Ecto neural progenitor cell (in vitro differentiated cells): ENCODE results near the gene CHCHD10.

ENCODE experiments used
- DNase-seq: peaks from one replicate; pipeline ENCODE4 v3.0.0-alpha.2; 2018; ENCODE audit warnings: low spot score

Gene CHCHD10

DNA sequence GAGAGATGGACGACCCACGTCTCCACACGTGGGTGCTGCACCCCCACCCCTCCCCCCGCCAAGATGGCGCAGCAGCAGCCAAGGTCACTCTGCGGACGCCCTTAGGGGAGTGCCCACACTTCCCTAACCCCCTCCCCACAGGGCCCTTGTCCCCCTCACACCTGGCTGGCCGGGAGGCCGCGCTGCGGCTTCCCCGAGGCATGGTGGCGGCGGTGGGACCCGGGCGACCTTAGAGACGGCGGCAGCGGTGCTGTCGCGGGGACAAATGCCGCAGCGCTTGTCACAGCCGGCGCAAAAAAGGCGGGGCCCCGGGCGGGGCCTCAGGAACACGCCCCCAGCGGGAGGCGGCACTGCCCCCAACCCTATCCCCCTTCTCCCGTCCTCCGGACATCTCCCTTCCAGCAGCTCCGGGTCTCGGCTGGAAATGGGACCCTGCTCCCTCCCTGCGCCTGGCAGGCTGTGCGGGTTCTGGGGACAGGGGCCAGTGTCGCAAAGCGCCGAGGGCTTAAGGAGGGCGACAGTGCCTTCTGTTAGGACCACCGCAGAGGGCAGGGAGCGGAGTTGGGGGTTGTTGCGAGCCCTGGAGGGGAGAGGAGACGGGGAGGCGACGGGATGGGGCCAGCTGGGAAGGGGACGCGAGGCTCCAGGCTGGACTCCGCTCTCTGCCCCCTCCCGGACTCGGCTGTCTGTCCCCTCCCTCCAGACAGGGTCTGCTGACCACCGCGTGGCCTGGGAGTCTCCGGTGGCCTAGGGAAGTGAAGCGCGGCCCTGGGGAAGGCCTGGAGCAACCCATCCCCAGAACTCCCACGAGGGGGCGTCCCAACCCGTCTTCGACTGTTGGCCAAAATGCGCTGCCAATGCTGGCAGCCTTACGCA, at the start of gene CHCHD10:
Gene CHCHD10, minus strand, starts transcription at position 300 of the 876 bp plus-strand sequence. Its CDS starts 98 bp downstream, at position 202.
- DNase-seq = peak; percentile 92

DNA sequence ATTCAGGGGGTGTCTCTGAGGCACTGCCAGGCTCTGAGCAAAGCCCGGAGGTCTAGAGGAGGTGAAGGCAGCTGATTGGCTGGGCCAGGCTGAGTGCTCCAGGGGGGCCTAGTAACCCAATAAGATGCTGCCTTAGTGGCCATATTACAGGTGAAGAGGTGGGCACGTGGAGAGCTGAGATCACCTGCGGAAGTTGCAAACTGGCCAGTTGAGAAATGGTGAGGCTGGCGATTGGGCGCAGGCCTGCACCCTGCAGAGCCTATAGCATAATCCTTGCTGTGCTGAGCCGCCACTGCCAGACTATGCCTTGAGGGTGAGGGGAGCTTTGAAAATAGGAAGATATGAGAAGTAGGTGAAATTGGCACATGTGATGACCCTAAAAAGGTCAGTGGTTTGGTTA, 49.4 kb upstream of the CHCHD10 start:
- no peak for DNase-seq

GRCh38 chr22:23816156-23816976, 48.6 kb upstream of the CHCHD10 start:
- DNase-seq = no peak

DNA sequence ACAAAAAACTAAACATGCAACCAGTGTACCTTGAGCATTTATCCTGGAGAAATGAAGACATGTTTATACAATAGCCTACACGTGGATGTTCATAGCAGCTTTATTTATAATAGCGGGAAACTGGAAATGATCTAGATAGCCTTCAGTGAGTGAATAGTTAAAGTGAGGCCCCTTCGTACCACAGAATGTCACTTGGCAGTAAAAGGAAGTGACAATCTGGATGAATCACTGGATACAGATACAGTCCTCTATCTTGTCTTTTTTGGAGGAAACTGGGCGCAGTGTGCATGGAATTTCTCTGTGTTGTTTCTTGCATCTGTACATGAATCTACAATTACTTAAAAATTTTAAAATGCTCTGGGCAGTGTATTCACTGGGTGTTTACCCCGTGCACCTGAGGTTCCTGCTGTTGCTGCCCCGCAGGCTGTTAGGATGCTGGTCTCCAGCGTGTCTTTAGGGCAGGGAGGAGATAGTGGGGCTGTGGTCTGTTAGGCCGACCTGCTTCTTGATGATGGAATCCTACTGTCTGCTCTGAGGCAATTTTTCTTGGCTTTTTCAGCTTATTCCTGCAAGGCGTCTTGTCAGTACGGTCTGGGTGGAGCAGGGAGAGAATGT, 47.9 kb upstream of the CHCHD10 start:
- DNase-seq = no peak

GRCh38 chr22:23812378-23812777, 44.6 kb upstream of the CHCHD10 start:
- no peak for DNase-seq

DNA sequence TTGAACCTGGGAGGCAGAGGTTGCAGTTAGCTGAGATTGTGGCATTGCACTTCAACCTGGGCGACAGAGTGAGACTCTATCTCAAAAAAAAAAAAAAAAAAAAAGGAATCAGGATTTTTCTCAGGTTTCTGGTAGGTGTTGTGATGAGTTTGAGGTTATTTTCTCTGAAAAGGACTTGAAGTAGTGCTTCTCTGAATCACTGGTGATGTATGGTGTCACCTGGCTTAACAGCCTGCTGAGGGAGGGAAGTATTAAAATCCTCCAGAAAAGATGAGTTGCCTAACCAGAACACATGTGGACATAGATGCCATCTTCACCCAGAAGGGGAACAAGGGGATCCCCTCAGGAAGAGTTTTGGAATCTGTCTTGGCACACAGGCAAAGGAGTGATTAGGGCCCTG, 39.1 kb upstream of the CHCHD10 start:
- DNase-seq = no peak

GRCh38 chr22:23804781-23805291, 37.1 kb upstream of the CHCHD10 start:
- no peak for DNase-seq

DNA sequence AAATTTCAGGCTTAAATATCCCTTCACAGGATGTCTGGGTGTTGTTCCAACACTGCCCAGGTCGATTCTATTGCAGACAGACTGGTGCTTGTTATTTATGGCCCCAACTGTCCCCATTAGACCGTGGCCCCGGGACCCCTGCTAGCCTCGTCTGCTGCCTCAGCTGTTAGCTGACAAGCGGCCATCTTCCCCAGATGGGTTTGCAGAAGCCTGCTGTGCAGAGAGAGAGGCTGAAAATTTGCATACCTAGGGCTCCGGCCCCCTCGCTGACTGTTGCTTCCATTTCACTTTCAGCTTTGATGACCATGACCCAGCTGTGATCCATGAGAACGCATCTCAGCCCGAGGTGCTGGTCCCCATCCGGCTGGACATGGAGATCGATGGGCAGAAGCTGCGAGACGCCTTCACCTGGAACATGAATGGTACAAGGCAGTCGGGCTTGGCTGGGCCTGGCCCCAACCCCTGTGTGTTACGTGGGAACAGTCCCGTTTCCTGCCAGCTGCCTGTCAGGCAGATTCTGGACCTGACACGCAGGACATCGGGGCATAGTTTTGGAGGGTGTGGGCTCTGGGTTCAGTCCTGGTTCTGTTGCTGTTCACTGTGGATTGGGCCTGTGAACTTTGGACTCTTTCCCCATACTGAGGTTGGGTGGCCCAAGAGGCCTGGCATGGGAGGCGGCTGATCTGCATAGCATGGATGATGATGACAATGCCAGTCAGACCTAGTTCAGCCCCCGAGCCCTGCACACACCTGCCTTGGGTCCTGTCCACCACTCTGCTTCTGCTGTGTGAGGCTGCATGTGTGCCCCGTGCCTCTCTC, 35.4 kb upstream of the CHCHD10 start:
- DNase-seq = no peak

DNA sequence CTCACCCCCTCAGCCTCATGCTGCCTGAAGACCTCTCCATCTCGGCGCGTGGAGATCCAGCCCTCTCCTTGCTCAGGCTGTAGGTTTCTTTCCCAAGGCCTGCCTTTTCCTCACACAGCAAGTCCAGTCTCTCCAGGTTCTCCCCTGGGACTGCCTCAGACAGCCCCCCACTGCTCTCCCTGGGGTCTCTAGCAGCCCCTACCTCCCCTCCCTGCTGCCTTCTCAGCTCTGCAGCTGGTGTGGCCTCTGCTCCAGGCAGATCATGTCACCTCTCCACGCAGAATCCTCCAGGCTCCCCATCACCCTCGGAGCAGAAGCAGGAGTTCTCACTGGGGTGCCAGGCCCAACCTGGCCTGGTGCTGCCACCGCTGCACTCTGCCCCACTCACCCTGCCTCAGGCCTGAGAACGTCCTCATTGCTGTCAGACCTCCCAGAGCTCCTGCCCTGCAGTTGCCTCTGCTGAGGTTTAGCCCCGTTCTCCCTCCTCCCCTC, 34.2 kb upstream of the CHCHD10 start:
- DNase-seq = no peak

DNA sequence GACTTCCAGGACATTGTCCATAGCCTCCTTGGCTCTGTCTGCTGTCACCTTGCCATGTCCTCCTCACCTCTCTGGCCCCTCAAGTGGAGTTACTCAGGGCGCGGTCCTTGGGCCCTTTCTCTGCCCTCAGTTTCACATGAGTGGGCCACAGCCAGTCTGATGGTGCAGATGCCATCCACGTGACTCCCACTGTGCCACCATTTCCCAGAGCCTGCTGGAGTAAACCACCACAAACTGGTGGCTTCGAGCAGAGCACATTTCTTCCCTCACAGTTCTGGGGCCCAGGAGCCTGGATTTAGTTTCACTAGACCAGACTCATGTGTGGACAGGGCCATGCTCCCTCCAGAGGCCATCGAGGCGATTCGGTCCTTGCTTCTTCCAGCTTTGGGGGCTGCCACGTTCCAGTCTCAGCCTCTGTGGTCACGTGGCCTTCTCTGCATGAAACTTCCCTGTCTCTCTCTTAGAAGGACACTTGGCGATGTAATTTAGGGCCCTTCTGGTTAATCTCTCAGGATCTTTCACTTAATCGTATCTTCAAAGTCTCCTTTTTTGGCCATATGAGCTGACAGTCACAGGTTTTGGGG, 33.6 kb upstream of the CHCHD10 start:
- DNase-seq = no peak

- DNase-seq = no peak
Observed at GRCh38 chr22:23800297-23801237, 32.8 kb upstream of the CHCHD10 start.

GRCh38 chr22:23796461-23796860, 28.7 kb upstream of the CHCHD10 start:
- DNase-seq = no peak

DNA sequence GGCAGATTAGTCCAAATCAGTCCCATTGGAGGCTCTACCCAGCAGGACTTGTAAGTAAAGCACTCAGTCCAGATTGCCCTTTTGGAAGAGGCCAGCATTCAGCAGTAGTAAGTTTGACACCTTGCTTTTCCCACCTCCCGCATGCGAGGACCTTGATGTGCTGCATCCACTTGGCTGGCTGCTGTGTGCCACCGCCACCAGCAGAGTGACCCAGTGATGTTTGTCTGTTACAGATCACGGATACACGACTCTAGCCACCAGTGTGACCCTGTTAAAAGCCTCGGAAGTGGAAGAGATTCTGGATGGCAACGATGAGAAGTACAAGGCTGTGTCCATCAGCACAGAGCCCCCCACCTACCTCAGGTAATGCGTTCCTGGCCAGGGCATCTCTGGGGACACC, 25.6 kb upstream of the CHCHD10 start:
- no peak for DNase-seq

GRCh38 chr22:23791738-23792645, 24.2 kb upstream of the CHCHD10 start:
- no peak for DNase-seq

DNA sequence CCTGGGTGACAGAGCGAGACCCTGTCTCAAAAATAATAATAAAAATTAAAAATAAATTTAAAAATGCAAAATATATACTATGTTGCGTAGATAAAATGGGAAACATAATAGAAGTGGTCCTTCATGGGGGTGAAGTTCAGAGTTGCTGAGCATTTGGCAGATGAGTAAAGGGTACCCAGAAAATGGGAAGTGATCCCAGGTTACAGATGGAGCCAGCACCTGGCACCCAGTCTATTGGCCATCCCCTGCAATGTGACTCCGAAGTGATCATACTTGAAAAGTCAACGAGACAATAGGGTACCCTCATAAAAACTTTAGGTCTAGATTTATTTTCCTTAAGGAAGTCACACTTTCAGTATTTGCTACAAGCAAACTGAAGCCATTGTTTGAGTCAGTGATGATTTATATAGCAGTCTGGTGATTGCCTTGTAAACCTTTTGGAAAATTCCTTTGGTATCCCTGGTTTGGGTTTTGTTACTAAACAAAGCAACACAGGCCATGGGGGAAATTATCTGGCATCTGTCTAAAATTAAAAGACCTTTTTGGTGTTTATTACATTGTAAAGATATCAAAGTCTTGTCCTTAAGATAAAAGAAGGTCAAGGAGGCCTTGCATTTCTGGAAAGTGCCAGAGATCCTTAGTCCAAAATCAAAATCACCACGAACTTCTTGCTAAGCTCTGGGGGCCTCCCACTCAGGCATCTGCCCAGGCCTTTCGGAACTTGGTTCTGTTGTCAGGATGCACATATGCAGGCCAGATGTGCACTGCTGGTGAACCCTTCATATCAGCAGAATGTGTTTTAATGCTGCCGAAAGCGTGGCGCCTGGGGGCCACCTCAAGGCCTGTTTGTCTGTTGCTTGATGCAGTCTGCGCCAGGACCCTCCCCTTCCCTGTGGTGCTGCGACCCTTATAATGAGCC, 23.3 kb upstream of the CHCHD10 start:
- no peak for DNase-seq

- DNase-seq = no peak
Observed at GRCh38 chr22:23789638-23790037, 21.9 kb upstream of the CHCHD10 start.

DNA sequence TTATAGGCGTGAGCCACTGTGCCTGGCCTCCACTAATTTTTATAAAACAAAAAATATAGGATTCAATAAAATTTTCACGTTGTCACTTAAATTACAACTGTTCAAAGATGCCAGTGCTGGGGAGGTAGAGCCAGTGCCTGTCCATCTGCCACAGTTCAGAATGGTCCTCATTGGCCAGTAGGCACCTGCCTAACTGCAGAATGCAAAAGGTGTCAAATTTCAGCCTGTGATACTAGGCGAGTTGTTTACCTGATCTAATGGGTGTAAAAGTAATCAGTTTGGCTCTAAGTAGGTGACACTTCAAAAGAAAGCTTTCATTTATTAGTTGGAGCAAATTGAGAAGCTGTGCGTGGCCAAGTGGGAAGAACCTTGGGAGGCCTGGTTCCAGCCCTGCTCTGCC, 21.3 kb upstream of the CHCHD10 start:
- DNase-seq = no peak

DNA sequence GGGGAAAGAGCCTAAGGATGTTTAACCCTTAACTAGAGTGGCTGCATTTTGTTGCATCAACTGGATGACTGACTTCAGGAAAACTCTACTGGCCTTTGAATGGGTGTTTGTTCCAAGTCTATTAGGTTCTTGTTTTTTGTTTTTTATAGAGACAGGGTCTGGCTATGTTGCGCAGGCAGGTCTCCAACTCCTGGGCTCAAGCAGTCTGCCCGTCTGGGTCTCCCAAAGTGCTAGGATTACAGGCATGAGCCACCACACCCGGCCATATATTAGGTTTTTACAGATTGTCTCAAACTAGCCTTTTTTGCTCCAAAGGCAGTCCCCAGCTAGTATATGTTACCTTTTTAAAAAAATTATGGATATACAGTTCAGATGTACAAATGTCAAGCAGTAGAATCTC, 20.1 kb upstream of the CHCHD10 start:
- DNase-seq = no peak
